ENCODE data around the gene YTHDC2.
"Not testable (repeated sequence)": the region's sequence is repeated elsewhere in the genome, so short reads cannot be mapped to it uniquely, and the experiment has no call there.

Gene YTHDC2

DNA sequence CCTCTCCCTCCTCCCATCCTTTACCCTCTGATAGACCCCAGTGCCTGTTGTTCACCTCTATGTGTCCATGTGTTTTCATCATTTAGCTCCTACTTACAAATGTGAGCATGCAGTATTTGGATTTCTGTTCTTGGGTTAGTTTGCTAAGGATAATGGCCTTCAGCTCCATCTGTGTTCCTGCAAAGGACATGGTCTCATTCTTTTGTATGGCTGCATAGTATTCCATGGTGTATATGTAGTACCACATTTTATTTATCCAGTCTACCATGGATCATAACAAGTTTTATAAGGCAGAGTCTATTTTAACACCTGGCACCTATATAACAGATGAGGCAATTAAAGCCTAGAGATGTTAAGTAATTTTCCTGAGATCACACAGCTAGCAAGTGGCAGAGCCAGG is 7.4 kb downstream of the YTHDC2 start:
- no peak for DNase-seq

DNA sequence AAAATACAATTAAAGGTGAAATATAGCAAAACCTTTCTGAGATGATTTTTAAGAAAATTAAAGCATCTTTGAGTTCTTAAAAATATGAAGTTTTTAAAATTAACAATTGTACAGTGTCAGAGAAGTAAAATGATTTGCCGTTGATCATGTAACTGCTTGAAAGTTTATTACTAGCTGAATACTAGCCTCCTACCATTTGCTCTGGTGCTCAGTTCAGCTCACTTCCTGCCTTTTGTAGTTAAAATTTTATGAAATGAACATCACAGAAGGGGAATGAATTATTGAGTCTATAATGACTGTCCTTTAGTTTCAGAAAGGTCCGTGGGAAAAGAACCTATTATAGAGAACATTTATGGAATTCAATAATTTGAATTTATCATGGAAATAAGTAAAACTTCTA is 9.7 kb downstream of the YTHDC2 start:
- no peak for DNase-seq

DNA sequence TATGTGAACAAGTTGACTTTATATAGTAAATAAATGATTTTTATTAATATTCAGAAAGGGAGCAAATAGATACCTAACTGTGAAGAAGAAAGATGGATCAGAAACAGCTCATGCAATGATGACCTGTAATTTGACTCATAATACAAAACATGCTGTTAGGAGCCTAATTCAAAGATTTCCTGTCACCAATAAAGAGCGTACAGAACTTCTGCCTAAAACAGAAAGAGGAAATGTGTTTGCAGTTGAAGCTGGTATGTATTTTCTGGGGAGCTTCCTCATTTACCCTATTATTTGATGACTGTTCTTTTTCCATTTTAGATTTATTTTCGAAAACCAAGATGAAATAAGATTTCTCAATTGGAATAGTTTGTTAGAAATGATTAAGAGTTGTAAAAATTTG is 11.4 kb downstream of the YTHDC2 start:
- no peak for DNase-seq

DNA sequence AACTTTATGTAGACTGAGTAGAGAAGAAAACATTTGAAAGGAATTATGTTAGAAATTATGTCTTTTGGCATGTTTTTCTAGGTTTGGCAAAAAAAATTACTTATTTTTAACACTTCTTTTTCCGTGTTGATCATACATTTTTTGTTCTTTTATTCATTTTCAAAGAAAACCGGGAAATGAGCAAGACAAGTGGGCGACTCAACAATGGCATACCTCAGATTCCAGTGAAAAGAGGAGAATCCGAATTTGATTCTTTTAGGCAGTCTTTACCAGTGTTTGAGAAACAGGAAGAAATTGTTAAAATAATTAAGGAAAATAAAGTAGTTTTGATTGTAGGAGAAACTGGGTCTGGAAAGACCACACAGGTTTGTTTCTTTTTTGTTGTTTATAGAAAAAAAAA is 12.9 kb downstream of the YTHDC2 start:
- DNase-seq, result no peak

DNA sequence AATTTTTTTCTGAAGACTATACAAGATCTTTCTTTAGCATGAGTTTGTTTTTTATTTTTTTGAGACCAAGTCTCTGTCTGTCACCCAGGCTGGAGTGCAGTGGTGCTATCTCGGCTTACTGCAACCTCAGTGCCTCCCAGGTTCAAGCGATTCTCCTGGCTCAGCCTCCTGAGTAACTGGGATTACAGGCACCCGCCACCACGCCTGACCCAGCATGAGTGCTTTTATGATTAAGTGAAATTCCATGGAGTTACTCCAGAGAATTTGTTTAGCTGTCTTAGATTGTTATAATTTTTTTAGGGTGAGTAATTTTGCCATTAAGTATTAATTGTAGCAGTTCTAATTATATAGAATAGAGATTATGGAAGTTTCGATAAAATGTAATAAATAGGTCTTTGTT is 14.3 kb downstream of the YTHDC2 start:
- DNase-seq, result no peak

DNA sequence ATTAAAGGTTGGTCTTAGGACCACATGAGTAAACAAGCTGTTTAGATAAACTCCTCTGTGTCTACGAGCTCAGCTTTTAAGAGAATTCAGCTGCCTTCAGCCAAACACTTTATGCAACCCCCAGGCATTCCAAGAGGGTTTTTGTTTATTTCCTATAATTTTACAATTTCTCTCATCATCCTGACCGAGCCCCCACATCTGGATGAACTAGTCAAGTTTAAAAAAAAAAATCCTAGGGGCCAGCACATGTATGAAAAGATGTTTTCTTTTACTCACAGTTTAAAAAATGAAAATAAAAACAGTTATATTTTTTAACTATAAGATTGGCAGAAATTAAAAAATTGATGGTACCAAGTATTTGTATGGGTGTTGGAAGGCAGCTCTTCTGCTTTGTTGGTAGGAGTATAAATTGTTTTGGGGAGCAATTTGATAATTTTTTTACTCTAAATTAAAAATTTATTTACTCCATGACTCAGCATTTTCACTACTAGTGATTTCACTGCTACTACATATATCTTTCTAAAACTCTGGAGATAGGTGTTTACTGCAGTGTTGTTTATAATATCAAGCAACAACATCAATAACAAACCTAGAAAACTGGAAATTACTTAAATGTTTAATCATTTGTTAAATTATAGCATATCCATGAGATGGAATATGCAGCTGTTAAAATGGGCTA is 18.1 kb downstream of the YTHDC2 start:
- no peak for DNase-seq

DNA sequence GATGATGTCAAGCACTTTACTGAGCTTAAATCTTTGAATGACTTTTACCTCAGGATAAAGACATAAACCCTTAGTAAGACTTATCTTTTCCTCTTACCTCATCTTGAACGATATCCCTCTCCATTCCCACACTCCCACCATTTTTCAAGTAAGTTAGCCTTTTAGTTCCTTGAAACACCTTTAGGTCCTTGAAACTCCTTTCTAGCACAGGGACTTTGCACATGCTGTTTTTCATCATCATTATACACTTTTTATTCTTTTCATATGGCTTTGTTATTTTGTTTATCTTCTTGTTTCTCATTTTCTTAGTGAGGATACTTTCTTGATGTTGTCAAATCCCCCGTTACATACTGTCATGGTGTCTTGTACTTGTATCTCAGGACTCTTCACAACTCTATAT is 24.8 kb downstream of the YTHDC2 start:
- no peak for DNase-seq

DNA sequence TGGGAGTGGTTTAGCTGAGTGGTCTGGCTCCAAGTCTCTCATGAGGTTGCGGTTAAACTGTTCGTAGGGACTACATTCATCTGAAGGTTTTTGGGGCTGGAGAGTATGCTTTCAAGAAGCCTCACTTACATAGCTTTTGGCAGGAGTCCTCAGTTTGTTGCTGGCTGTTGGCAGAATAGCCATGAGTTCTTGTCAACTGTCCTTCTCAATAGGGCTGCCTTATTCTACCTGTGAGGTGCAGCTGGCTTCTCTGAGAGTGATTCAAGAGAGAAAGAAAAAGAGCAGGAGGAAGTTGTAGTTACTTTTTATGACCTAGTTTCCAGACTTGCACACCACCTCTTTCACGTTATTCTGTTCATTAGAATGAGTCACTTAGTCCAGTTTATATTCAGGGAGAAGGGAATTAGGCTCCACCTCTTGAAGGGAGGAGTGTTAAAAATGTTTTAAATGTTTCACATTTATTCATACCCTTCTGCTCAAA is 33.2 kb downstream of the YTHDC2 start:
- no peak for DNase-seq

DNA sequence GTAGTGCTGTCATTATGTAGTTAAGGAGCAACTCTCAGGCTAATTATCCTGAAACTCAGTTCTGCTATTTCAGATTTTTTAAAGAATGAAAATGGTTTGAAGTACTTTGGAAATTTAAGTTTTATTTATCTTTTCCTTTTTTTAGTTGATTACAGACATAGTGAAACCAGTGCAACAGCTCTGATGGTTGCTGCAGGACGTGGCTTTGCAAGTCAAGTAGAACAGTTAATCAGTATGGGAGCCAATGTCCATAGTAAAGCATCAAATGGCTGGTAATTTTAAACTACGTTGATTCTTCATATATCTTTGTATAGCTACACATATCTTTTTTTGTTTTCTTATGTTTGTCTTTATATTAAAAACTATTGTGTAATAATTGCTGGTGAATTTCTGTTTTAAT is 34.9 kb downstream of the YTHDC2 start:
- DNase-seq, result no peak

DNA sequence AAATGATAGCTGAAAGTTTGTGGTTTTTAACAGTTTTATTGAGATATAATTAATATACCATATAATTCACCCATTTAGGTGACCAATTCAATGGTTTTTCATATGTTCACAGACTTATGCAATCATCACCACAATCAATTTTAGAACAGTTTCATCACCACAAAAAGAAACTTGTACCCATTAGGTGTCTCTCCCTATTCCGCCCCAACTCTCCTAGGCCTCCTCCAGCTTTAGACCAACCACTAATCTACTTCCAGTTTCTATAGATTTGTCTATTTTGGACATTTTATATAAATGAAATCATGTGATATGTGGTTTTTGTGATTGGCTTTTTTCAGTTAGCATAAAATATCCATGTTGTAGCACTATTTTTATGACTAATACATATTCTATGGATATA is 38.6 kb downstream of the YTHDC2 start:
- no peak for DNase-seq

DNA sequence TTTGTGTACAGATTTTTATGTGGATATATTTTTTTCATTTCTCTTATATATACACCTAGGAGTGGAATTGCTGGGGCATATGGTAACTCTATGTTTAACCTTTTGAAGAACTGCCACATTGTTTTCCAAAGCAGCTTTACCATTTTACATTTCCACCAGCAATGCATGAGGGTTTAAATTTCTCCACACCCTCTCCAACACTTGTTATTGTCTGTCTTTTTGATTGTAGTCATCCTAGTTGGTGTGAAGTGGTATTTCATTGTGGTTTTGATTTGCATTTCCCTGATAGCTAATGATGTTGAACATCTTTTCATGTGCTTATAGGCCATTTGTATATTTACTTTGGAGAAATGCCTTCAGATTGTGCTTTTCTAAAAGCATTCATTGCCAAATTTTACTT is 39.1 kb downstream of the YTHDC2 start:
- DNase-seq, result no peak

DNA sequence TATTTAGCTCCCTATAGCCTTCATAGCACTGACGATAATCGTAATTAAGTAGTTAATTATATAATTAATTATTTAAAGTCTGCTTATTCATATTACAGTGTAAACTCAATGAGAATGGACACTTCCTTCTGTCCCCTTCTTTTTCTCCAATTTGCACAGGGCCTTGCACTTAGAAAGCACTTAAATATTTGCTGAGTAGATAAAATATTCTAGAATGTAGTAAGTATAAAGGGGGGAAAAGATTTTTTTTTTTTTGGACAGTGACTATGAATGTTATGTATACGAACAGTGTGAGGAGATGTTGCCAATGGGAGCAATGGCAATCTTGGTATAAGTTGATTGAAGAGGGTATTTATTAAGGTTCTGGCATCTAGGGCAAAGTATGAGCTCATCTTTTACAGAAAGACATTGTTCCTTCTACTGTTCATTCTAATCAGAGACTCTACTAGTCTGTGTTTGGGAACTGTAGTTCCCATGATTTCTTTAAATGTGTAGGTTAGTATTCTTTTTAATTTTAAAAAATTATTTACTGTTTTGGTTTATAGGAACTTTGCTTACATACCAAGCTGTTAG is 49.4 kb downstream of the YTHDC2 start:
- DNase-seq, result no peak

DNA sequence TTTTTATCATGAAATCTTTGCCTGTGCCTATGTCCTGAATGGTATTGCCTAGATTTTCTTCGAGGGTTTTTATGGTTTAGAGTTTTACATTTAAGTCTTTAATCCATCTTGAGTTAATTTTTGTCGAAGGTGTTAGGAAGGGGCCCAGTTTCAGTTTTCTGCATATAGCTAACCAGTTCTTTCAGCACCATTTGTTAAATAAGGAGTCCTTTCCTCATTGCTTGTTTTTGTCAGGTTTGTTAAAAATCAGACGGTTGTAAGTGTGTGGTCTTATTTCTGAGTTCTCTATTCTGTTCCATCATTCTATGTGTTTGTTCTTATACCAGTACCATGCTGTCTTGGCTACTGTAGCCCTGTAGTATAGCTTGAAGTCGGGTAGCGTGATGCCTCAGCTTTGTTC is 55.9 kb downstream of the YTHDC2 start:
- no peak for DNase-seq

DNA sequence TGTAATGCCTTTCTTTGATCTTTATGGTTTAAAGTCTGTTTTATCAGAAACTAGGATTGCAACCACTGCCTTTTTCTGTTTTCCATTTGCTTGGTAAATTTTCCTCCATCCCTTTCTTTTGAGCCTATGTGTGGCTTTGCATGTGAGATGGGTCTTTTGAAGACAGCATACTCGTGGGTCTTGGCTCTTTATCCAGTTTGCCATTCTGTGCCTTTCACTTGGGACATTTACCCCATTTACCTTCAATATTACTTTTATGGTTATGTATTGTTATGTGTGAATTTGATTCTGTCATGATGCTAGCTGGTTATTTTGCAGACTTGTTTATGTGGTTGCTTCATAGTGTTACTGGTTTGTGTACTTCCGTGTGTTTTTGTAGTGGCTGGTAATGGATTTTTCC is 59.2 kb downstream of the YTHDC2 start:
- DNase-seq, result no peak

DNA sequence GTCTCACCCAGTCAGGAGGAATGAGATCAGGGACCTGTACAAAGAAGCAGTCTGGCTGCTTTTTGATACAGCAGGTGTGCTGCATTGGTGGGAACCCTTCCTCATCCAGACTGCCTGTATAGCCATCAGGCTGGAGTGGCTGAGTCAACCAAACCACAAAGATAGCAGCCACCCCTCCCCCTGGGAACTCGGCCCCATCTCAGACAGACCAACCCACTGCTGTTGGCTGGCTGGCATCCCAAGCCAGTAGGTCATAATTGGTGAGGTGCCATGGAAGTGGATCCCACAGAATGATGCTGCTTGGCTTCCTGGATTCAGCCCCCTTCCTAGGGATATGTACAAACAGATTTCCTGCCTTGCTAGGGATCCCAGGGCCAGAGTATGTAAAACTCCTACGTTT is 60.9 kb downstream of the YTHDC2 start:
- no peak for DNase-seq

DNA sequence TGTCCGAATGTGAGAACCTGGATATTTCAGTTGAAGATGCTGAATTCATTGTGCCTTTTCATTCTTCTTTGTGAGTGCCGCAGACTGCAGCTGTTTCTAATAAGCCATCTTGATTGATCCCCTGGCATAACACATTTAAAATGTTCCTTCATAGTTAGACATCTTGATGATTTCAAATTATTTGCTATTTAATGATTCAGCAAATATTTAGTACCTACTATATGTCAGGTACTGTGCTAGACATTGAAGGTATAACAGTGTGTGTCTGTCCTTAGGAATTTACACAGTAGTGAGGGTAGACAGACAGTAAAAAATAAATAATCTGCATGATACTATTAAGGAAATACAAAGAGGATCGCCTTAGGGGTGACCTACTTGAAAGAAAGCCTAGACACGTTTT is 61.6 kb downstream of the YTHDC2 start:
- no peak for DNase-seq

DNA sequence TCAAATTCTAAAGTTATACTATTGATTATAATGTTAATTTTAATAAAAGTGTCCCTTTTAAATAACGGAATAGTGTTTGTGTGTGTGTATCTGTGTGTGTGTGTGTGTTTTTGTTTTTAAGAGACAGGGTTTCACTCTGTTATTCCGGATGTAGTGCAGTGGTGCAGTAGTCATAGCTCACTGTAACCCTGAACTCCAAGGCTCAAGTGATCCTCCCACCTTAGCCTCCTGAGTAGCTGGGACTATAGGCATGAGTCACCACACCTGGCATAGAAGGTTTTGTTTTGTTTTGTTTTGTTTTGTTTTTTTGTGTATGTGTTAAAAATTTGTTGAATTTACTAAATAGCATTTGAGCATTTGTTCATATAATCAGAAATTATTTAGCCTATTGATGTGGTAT is 64.6 kb downstream of the YTHDC2 start:
- DNase-seq, result no peak

DNA sequence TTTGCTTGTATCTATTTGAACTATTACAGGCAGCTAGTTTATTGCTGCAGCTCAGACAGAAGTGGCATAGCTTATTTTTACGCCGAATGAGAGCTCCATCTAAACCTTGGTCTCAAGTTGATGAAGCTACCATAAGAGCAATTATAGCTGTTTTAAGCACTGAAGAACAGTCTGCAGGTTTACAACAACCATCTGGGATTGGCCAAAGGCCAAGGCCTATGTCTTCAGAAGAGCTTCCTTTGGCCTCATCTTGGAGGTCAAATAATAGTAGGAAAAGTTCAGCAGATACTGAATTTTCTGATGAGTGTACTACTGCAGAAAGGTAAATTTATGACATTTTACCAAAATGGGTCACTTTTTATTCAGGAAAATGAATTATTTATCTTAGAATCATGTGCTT is 67.9 kb downstream of the YTHDC2 start:
- DNase-seq, result no peak

DNA sequence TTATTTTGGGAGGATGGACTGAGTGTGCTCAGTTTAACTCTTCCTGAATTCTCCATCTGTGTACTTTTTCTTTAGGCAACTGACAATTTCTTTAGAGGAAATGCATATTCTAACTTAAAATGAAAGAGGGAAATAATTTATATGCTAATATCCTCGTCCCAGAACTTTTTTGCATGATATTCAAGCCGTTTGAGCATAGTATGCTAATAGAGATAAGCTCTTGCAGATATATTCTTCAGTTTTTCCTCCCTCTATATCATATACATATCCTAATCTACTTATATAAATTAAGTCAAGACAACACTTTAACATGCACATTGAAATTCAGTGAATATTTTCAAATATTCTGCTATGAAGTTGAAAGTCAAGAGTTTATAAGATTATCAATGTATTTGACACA is 84.7 kb downstream of the YTHDC2 start:
- DNase-seq, result no peak

DNA sequence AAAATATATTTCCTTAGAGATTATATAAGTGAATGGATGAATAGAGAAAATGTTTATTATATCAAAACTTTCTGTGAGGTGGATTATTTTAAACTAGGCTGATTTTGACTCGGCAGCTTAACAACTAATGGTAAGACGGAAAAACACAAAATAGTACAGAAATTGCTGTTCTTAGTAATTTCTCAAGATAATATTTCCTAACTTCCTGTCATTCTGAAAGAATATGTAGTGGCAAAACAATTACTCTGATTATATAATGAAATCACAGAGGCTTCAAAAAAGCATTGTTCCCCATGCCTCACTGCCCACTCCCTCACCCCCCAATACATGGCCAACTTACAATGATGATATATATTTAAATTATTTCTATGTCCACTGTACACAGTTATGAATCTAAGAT is 85.4 kb downstream of the YTHDC2 start:
- DNase-seq, result no peak

DNA sequence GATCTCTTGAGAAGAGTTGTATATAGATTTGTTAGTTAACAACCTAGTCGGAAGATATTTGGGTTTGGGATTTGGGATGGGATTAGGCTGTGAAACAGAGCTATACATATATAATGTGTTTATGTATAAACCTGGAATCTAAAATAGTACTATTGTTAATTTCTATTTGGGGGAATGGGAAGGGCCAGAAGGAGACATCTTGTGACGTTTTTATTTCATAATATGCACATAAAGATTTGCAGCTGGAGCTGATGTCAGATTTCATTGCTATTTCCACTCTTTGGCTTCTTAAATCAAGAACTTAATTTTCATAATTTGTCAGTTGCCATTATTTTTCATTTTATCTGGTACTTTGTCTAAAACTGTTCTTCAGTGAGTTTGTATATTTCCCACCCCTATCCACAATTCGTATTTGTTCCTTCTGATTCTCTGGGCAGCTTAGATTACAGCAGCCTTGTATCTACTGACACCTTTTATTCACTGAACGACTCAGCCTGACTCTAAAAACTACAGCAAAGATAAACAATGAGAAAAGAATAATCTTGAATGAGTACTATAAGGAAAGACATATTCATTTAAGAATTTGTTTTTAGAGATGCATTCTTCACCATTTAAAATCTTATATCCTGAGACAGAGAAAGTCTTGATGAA is 86.9 kb downstream of the YTHDC2 start:
- no peak for DNase-seq

DNA sequence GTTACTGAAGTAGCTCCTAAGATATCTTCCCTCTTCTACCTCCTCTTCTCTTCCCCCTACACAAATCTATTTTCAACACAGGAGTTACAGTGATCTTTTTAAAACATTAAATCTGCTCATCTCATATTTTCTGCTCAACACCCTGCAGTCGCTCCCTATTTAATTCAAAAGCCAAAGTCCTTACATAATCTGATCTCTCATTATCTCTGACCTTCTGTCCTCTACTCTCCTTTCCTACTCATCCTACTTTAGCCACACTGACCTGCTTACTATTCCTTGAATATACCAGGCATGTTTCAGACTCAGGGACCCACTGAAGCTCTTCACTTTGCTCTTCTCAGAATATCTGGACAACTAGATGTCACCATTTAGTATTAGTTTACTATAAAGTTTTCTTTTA is 87.9 kb downstream of the YTHDC2 start:
- no peak for DNase-seq

DNA sequence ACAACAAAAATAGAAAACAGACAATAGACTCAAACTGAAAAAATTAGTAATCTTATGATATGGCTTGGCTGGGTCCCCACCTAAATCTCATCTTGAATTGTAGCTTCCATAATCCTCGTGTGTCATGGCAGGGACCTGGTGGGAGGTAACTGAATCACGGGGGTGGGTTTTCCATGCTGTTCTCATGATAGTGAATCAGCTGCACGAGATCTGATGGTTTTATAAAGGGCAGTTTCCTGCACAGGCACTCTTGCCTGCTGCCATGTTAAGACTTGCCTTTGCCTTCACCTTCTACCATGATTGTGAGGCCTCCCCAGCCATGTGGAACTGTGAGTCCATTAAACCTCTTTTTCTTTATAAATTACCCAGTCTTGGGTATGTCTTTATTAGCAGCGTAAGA is 89.8 kb downstream of the YTHDC2 start:
- not testable (repeated sequence) for DNase-seq

DNA sequence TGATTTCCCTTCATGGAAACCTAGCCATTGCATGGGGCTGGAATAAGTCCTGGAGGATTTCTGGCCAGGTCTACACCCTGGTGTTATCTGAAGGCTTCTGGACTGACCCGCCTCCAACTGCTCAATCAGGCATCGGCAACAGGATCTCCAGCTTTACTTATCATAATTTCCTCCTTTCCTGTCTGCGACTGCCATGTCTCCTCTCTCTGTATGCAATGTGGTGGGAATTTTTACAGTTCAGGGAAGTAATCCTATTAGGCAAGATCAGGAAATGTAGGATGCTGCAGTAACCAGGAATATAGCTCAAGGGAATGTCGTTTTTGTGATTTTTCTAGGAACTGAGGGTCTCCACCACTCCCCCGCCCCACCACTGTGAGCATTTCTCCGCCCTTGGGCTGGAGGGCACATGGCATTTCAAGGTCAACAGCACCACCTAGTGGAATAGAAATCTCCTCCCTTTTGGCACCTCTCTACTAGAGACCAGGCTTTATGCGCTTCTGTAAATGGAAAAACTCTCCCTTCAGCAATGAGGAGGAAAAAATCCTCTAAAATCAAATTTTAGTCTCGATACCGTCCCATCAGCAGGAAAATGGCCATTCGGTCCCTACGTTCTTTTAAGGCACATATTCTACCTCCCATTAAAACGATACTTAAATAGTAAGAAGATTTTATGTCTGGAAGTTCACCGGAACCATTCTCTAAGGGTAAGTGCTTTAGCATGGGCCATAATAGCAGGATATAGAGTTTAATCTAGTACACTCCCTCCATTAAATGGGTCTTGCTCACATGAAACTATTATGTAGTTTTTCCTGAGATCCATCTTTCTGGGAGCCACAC is 93.0 kb downstream of the YTHDC2 start:
- peak; percentile 51 for DNase-seq
